ENCODE results near the gene EML1. TPM values are rescaled to one million over a fixed set of nuclear protein-coding genes. Genes with fewer than 3 reads are reported as not detected.

Gene EML1
- total RNA-seq, 2 donors from 2014 or later, result 28.3 to 30.2 TPM

DNA sequence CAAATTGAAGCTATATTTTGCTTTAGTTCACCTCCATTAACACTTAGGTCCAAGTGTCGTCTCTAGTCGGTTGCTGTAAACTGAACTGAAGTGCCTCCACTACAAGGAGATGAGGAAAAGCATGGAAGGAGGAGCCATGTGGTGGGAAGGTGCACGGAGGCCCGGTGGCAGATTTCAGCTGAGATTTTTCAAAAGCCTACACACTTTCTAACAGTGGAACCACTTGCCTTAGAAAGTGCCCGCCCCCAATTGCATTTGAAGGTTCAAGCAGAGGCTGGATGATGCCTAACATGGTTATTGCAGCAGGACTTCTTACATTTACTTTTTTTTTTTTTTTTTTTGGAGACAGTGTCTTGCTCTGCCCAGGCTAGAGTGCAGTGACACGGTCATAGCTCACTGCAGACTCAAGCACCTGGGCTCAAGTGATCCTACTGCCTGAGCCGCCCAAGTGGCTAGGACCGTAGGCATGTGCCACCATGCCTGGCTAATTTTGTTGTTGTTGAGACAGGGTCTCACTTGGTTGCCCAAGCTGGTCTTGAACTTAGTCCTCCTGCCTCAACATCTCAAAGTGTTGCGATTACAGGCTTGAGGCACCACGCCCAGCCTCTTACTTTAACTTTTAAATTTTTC, 27.6 kb downstream of the EML1 start:
- TF ChIP-seq, protein P1, sequence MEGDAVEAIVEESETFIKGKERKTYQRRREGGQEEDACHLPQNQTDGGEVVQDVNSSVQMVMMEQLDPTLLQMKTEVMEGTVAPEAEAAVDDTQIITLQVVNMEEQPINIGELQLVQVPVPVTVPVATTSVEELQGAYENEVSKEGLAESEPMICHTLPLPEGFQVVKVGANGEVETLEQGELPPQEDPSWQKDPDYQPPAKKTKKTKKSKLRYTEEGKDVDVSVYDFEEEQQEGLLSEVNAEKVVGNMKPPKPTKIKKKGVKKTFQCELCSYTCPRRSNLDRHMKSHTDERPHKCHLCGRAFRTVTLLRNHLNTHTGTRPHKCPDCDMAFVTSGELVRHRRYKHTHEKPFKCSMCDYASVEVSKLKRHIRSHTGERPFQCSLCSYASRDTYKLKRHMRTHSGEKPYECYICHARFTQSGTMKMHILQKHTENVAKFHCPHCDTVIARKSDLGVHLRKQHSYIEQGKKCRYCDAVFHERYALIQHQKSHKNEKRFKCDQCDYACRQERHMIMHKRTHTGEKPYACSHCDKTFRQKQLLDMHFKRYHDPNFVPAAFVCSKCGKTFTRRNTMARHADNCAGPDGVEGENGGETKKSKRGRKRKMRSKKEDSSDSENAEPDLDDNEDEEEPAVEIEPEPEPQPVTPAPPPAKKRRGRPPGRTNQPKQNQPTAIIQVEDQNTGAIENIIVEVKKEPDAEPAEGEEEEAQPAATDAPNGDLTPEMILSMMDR (IDR thresholded peaks at IDR 0.05), result no peak
- H3K4me1 ChIP-seq, result peaks cover 0 to 15% of the 10 kb centered on the region in 2 donors
- no peaks in the 10 kb centered on the region for H3K36me3 ChIP-seq

DNA sequence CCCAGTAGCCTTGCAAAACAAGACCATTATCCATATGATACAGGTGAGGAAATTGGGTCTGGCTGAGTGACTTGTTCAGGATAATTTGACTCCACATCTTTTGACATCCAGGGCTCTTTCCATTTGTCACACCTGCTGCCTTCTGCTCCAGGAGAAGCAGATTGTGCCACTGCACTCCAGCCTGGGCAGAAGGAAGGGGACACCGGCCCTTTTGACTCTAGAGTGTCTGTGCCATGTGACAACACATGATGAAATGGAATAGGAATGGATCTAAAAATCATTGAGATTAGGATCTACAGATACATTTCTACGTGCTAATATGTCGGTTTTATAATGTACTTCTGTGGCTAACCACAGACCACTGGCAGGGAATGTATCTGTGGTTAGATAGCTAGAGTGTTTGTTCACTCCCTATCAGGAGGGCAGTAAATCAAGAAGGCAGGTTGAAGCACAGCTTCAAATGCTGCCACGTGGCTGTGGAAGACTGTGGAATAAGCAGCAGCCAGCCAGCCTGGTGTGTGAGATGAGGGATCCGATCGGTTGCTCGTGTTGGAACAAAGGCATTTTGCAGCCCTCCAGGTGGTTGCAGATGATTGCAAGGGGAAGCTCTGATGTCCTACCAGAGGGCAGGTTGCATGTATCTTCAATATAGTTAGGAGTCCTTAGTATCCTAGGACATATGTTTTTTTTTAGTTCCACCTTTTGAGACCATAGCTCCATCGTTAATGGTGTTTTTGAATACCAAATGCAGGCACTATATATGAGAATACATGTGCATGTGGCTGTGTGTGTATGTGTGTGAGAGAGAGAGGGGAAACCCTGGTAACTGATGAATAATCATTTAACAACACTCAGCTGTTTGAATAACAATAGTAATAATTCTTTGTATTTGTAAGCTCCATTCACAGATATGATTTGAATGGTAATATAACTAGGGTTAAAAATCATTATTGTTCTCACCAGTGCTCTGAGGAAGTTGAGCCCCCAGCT, 28.6 kb downstream of the EML1 start:
- Histone ChIP-seq H3K36me3 (no peaks in the 10 kb centered on the region), H3K9me3 (no peaks in the 10 kb centered on the region)

More for the DNA sequence above, 27.6 kb downstream of the EML1 start:
- Histone ChIP-seq H3K9me3 (no peaks in the 10 kb centered on the region), H3K4me3 (no peak overlapping the region), H3K27ac (no peak overlapping the region), H3K27me3 (no peaks in the 10 kb centered on the region)
- no peak for DNase-seq (ENCODE audit: low spot score)

DNA sequence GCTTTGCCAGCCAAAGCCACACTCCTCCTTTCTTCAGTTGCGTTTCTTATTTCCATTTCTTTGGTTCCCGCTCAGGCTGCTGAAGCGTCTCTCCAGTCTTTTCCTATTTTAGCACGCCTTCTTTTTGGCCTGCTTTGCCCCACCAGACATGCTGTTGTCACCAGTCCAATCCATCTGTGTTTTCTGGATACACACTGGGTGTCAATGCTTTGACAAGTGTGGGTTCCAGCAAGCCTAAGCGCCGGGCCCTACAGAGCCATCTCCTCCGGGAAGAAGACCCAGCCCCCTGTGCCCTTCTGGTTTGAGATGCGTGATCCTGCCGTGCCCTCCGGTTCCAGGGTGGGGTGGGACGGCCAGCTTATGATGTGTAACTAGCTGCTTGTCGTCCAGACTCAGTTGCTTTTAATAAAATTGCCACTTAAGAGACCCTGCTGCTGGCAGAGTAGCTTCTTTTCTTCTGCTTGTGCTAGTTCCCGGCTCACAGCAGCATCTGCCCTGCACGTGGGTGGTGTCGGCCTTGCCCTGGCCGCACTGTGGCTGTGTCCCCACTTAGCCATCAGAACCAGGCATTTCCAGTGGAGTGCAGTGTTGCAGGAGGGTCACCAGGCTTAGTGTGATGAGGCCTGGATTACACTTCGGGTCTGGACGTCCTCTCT, 29.7 kb downstream of the EML1 start:
- Histone ChIP-seq H3K9me3 (no peaks in the 10 kb centered on the region), H3K4me3 (no peak overlapping the region), H3K27ac (no peak overlapping the region), H3K36me3 (no peaks in the 10 kb centered on the region), H3K4me1 (peaks cover 0 to 15% of the 10 kb centered on the region in 2 donors), H3K27me3 (no peaks in the 10 kb centered on the region)
- DNase-seq (ENCODE audit: low spot score), result no peak
- TF ChIP-seq, protein P1 (IDR thresholded peaks at IDR 0.05), result no peak

More for the DNA sequence above, 28.6 kb downstream of the EML1 start:
- Histone ChIP-seq H3K4me1 (peaks cover 0 to 15% of the 10 kb centered on the region in 2 donors), H3K27ac (no peak overlapping the region), H3K27me3 (no peaks in the 10 kb centered on the region), H3K4me3 (no peak overlapping the region)
- no peak for DNase-seq (ENCODE audit: low spot score)
- TF ChIP-seq, protein P1 (IDR thresholded peaks at IDR 0.05), result no peak

DNA sequence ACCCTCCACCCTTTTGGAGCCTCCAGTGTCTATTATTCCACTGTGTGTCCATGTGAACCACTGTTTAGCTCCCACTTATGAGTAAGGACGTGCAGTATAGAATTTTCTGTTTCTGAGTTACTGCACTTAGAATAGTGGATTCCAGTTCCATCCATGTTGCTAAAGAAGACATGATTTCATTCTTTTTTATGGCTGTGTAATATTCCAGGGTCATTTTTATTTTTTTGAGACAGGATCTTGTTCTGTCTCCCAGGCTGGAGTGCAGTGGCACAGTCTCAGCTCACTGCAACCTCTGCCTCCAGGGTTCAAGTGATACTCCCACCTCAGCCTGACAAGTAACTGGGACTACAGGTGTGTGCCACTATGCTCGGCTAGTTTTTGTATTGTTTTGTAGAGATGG, 31.6 kb downstream of the EML1 start:
- Histone ChIP-seq H3K27ac (no peak overlapping the region), H3K4me1 (peaks cover 0 to 15% of the 10 kb centered on the region in 2 donors), H3K27me3 (no peaks in the 10 kb centered on the region), H3K9me3 (no peaks in the 10 kb centered on the region), H3K4me3 (no peak overlapping the region), H3K36me3 (no peaks in the 10 kb centered on the region)
- TF ChIP-seq, protein P1 (IDR thresholded peaks at IDR 0.05), result no peak
- no peak for DNase-seq (ENCODE audit: low spot score)

DNA sequence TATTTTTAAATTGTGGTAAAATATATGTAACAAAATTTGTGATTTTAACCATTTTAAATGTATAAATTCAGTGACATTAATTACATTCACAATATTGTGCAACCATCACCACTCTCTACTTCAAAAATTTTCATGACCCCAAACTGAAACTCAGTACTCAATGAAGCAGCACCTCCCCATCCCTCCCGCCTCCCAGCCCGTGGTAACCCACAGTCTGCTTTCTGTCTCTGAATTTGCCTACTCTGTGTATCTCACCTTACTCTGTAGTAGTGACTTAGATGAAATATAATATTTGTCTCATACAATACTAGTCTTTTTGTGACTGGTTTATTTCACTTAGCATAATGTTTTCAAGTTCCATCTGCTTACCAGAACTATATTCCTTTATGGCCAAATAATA, 36.2 kb downstream of the EML1 start:
- no peak for DNase-seq (ENCODE audit: low spot score)
- H3K9me3 ChIP-seq, result no peaks in the 10 kb centered on the region
- no peaks in the 10 kb centered on the region for H3K36me3 ChIP-seq
- no peaks in the 10 kb centered on the region for H3K4me1 ChIP-seq
- H3K27ac ChIP-seq, result no peak overlapping the region
- H3K4me3 ChIP-seq, result no peak overlapping the region
- no peaks in the 10 kb centered on the region for H3K27me3 ChIP-seq
- TF ChIP-seq, protein P1 (IDR thresholded peaks at IDR 0.05), result no peak
